GM19099 (cell line): ENCODE measurements around the gene ELOVL5.

Source experiments
- POLR2A ChIP-seq: IDR thresholded peaks from 3 replicates; pipeline ENCODE4 v1.6.1; 2011; ENCODE audit warnings: low read depth; ENCODE audit not compliant: insufficient read length; ENCODE audit errors: extremely low read depth

ELOVL5 gene

DNA sequence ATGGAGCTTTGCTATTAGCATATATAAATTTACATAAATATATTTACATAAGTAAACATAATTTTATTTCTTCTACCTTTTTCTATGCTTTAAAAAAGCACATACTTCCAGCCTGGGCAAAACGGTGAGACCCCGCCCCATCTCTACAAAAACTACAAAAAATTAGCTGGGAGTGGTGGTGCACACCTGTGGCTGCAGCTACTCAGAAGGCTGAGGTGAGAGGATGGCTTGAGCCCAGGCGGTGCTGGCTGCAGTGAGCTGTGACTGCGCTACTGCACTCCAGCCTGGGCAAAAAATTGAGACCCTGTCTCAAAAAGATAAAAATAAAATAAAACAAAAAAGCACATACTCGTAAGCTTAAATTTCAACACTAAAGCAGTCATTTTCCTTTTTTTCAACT, 30.3 kb downstream of the ELOVL5 start:
- TF ChIP-seq POLR2A, result no peak

- TF ChIP-seq POLR2A, result no peak
These were observed 30.9 kb downstream of the ELOVL5 start for GRCh38 chr6:53317861-53318260.

DNA sequence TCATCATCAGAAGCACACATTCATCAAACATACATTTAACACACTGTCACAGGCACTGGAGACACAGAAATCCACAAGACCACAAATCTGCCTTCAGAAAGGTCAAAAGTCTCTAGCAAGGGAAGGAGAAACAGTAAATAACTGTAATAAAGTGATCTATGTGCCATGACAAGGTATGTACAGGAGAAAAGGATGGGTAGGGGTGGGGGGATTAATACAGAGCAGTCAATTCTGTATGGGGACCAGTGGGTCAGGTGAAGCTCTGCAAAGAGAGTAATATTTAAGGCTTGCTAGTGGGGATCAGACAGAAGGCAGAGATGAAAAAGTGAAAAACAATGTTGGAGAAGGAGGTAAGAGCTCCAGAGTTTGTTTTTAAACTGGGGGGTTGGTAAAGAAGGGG, 32.6 kb downstream of the ELOVL5 start:
- TF ChIP-seq POLR2A, result no peak

DNA sequence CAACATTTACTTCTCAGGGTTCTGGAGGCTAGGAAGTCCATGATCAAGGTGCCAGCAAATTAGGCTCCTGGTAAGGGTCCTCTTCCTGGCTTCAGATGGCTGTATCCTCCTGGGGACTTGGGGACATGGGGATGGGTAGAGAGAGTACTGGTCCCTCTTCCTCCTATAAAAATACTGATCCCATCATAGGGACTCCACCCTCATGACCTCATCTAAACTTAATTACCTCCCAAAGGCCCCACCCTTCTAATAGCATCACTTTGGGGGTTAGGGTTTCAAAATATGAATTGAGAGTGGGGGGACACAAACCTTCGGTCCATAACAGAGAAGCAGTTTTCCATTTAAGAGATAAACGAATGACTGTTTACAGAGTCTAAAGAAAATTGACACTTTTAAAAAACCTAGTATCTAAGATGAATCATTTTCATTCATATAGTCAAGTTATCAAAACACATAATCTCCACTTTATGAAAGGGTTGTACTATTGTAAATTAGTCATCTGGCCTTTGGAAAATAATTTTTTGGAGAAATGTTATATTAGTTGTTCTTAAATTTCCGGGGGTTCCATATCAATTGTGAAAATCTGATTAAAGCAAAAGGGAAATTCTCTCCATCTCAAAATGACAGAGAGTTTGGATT, 33.5 kb downstream of the ELOVL5 start:
- TF ChIP-seq POLR2A, result no peak

- TF ChIP-seq POLR2A, result no peak
These were observed 34.9 kb downstream of the ELOVL5 start for GRCh38 chr6:53313784-53314400.

DNA sequence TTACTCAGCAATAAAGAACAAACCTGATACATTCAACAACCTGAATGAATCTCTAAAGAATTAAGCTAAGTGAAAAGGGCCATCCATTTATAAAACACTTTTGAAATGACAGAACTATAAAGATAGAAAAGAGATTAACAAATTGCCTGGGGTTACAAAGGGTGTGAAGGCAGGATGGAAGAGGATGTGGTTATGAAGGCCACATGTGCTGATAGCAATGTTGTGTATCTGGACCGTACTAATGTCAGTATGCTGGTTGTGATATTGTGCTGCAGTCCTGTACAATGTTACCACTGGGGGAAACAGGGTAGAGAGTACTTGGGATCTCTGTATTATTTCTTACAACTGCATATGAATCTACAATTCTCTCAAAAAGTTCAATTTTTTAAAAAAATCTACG, 36.4 kb downstream of the ELOVL5 start:
- TF ChIP-seq POLR2A, result no peak

DNA sequence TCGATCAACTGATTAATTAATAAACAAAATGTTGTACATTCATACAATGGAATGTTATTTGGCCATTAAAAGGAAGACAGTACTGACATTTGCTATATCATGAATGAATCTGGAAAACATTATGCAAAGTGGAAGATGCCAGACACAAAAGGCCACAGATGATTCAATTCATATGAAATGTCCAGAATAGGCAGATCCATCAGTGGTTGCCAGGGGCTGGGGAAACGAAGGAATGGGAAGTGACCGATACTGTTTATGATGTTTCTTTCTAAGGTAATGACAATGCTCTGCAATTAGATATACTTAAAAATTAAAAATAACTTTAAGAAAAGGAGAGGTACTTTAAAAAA, 37.2 kb downstream of the ELOVL5 start:
- TF ChIP-seq POLR2A, result no peak

GRCh38 chr6:53310771-53311585, 37.8 kb downstream of the ELOVL5 start:
- no peak for TF ChIP-seq POLR2A

DNA sequence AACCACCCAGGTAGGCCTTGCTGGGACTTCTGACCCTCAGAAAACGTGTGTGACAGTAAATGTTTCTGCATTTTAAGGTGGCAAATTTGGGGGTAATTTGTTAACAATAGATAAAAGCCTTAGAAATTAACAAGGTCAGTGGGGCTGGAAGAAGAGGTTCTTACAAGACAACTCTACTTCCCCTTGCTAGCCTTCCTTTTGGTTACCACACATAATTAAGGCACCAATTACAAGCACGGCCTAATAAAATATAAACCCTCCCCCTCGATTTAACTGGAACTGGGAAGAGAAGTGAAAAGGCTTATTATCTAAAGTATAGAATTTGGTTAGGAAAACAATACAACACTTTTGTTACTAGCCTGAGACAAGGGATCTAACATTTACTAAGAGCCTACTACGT, 38.8 kb downstream of the ELOVL5 start:
- no peak for TF ChIP-seq POLR2A

DNA sequence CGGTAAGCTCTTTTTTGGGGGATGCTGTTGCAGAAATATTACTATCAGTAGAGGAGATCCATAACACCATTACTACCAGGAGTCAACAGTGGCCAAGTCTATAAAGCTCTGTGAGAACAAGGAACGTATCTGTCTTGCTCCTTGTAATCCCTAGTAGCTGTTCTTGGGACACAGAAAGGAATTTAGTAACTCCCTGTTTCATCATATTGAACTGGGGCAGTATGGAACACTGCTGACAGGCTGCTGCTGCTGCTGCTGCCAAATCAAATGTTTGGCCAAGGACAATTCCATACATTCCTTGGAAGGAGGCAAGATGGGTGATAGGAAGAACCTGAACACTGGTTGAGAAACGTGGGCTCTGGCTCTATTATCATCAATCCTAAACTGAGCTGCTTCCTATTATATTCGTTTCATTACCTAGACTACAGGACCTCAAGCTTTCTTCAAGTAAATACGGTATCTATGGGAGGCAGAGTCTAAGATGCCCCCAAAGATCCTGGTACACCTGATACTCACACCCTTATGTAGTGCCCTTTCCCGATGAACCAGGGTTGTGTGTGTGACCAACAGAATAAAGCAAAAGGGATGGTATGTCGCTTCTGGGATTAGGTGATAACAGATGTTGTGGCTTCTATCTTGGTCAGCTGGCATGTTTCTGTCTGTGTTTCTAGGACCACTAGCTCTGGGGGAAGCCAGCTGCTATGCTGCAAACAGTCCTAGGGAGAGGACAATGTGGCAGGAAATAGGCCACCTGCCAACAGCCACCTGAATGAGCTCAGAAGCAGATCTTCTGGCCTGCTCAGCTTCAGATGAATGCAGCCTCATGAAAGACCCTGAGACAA, 39.5 kb downstream of the ELOVL5 start:
- TF ChIP-seq POLR2A, result no peak

DNA sequence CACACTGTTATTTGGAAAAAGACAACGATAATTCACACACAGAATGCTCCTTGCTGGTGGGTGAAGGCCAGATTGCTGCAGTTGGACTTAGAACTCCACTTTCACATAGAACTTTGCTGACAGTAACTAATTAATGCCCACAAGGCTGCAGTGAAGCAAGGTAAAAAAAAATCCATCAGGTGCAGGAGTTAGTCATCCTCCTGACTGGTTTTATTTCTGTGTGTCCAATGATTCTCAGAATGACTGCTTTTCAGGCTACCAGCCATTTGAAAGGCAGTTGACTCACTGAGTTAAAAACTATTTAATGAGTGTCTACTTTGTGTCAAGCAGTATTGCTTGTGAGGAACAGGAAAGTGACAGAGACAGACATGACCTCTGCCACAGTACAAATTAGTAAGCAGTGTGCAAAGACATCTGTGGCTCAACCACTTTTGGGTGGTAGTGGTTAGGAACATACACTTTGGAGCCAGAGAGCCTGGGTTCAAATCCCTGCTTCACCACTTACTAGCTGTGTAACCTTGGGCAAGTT, 41.9 kb downstream of the ELOVL5 start:
- no peak for TF ChIP-seq POLR2A

GRCh38 chr6:53302678-53303360, 45.9 kb downstream of the ELOVL5 start:
- TF ChIP-seq POLR2A, result no peak

DNA sequence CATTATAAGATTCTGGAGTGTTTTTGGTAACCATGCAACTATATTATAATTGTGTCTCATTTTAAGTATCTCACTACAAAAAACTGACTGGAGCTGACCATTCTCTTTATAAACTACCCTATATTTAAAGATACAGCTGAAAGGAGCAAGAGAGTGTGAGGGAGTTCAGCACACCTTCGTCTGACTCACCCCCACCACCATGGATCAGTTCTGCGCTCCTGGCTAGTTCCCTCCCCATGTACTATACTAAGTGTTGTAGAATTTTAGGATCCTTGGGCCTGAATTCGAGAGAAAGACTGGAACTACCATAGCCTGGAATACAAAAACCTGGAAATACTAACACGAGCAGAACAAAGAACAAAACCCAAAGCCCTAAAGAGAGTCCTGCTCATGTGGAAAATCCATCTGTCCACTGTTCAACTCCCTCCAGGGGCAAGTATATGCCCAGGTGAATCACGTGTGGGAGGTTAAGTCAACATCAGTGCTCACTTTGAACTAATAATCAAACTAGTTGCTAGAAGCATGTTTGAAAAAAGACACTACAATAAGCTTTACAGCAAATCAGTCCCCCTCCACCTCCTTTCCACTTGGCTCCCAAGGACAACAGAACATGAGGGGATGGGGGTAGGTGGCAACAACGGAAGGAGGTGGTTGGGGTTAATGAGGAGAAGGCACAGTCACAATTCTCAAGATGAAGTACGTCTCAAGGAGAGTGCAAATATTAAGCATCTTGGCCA, 46.8 kb downstream of the ELOVL5 start:
- TF ChIP-seq POLR2A, result no peak

- no peak for TF ChIP-seq POLR2A
These were observed 47.8 kb downstream of the ELOVL5 start for GRCh38 chr6:53300656-53301551.
